Vagina (tissue), 2 donors: ENCODE data around the gene JPH3. TPM values are rescaled to one million over a fixed set of nuclear protein-coding genes. Genes with fewer than 3 reads are reported as not detected.
"Not testable (repeated sequence)": the region's sequence is repeated elsewhere in the genome, so short reads cannot be mapped to it uniquely, and the experiment has no call there.

Source experiments
- DNase-seq, 2 donors: peaks; one replicate each; pipeline ENCODE4 v3.0.0-alpha.2; 2017; ENCODE audit errors: extremely low spot score in 2 of 2
- H3K27ac ChIP-seq: fragments of 200-600 bp; sonication (generic); one replicate; pipeline ENCODE4 v1.5.1; 2019
- H3K27me3 ChIP-seq: fragments of 200-600 bp; sonication (generic); one replicate; pipeline ENCODE4 v1.5.1; 2019
- H3K36me3 ChIP-seq, 2 donors: fragments of 200-600 bp; sonication (generic); one replicate each; pipeline ENCODE4 v1.5.1; 2017 to 2019
- H3K4me1 ChIP-seq: fragments of 200-600 bp; sonication (generic); one replicate; pipeline ENCODE4 v1.5.1; 2019
- H3K4me3 ChIP-seq, 2 donors: fragments of 200-600 bp; sonication (generic); 1 replicate in 1 of 2; 2 replicates in 1 of 2; pipeline ENCODE4 v1.5.1; 2016 to 2019
- H3K9me3 ChIP-seq: fragments of 200-600 bp; sonication (generic); one replicate; pipeline ENCODE4 v1.5.1; 2019
- CTCF ChIP-seq, 3 experiments: fragments of 450-650 bp in 2 of 3; fragments of 200-600 bp in 1 of 3; sonication (generic) in 1 of 3; IDR thresholded peaks; one replicate each; pipeline ENCODE4 v1.5.1; 2017 to 2019; ENCODE audit warnings: antibody characterized with exemption in 3 of 3, mild to moderate bottlenecking in 2 of 3, moderate library complexity in 2 of 3
- POLR2A ChIP-seq, 2 donors: fragments of 450-650 bp; IDR thresholded peaks; one replicate each; pipeline ENCODE4 v1.6.1; 2017; ENCODE audit warnings: antibody characterized with exemption in 2 of 2, mild to moderate bottlenecking in 2 of 2, moderate library complexity in 2 of 2
- POLR2AphosphoS5 ChIP-seq, 2 donors: sonication (generic); formaldehyde crosslinking; IDR thresholded peaks; one replicate each; pipeline ENCODE4 v1.9.0; 2017; ENCODE audit warnings: antibody characterized with exemption in 2 of 2, mild to moderate bottlenecking in 2 of 2, low read depth in 1 of 2; ENCODE audit not compliant: insufficient read depth in 1 of 2
- intact Hi-C: fragments of 100-400 bp; cut with DNase I; formaldehyde crosslinking; loops from one replicate; pipeline ENCODE4 v1.15.1; 2023
- total RNA-seq: library from RNA; depleted of rRNA; stranded (reverse); fragments of >200 nt; gene quantifications from one replicate; pipeline ENCODE4 v1.2.3, GENCODE V29; 2016

The JPH3 gene
- total RNA-seq, 1 donor from 2014 or later = 2.0 TPM

DNA sequence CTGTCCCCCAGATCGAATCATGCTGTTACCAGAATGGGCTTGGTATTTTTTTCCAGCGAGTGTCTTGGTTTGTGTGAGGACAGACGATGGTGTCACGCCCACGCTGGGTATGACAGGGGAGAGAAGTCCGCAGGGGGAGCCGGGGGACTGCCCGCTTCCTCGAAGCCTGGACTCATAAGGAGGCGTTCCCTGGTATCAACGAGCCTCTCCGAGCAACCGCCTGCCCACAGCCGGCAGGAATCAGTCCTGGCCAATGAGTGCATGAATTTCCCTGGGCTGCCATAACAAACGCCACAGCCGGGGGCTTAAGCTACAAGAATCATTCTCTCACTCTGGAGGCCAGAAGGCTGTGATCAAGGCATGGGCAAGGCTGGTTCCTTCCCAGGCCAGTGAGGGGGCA is 26.1 kb upstream of the JPH3 start:
- H3K27me3 ChIP-seq = no peaks in the 10 kb centered on the region
- no peak for DNase-seq

DNA sequence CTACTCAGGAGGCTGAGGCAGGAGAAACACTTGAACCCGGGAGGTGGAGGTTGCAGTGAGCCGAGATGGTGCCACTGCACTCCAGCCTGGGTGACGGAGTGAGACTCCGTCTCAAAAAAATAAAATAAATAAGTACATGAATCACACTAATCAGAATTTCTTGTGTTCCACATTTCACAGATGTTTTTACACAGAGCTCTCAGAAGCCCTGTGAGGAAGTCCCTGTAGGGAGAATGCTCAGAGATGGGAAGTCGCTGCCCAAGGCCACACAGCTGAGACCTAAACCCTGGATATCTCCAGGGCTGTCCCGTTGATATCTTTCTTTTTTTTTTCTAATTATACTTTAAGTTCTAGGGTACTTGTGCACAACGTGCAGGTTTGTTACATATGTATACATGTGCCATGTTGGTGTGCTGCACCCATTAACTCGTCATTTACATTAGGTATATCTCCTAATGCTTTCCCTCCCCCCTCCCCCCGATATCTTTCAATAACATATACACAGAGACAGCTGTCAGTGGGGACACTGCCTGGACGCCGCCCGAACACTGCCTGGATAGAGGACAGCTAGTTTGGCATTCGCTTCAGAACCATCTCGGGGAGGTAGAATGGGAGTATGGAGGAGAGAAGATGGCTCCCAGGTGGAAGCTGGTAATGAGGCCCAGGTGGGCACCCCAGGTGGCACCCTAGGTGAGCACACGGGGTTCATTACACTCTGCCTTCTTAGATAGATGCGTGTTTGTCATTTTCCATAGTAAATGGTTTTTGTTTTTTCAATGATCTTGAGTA is 24.0 kb upstream of the JPH3 start:
- H3K27me3 ChIP-seq, intact Hi-C loops, H3K27ac ChIP-seq, H3K4me3 ChIP-seq, DNase-seq, H3K36me3 ChIP-seq, H3K9me3 ChIP-seq: not testable (repeated sequence)
- peaks cover 22% of the 10 kb centered on the region for H3K4me1 ChIP-seq

More for the DNA sequence above, 26.1 kb upstream of the JPH3 start:
- Histone ChIP-seq H3K4me3 (no peak overlapping the region), H3K9me3 (no peaks in the 10 kb centered on the region), H3K27ac (no peak overlapping the region), H3K4me1 (peaks cover 8% of the 10 kb centered on the region), H3K36me3 (no peaks in the 10 kb centered on the region)
- intact Hi-C loops = no loop called here
- TF ChIP-seq POLR2AphosphoS5 (IDR thresholded peaks at IDR 0.05; ENCODE audit: insufficient read depth in 1 of 2, low read depth in 1 of 2) (no peak), CTCF (IDR thresholded peaks at IDR 0.05) (no peak), POLR2A (IDR thresholded peaks at IDR 0.05) (no peak)

- H3K4me3 ChIP-seq = no peak overlapping the region
- TF ChIP-seq POLR2A (IDR thresholded peaks at IDR 0.05) (no peak), POLR2AphosphoS5 (IDR thresholded peaks at IDR 0.05; ENCODE audit: insufficient read depth in 1 of 2, low read depth in 1 of 2) (no peak), CTCF (IDR thresholded peaks at IDR 0.05) (no peak)
- peaks cover 29% of the 10 kb centered on the region for H3K4me1 ChIP-seq
- intact Hi-C loops = loop anchor here (10.0 kb wide), 1 partner anchor 185 kb away; the partner anchor contains the start of gene KLHDC4
- H3K27ac ChIP-seq = no peak overlapping the region
- no peaks in the 10 kb centered on the region for H3K36me3 ChIP-seq
- H3K9me3 ChIP-seq = no peaks in the 10 kb centered on the region
- H3K27me3 ChIP-seq = no peaks in the 10 kb centered on the region
- no peak for DNase-seq
Observed at GRCh38 chr16:87579691-87580090, 22.6 kb upstream of the JPH3 start.

- H3K27me3 ChIP-seq = no peaks in the 10 kb centered on the region
- no peaks in the 10 kb centered on the region for H3K36me3 ChIP-seq
- no peaks in the 10 kb centered on the region for H3K9me3 ChIP-seq
- peak overlapping the region; percentile 96 for H3K27ac ChIP-seq
- no peak overlapping the region for H3K4me3 ChIP-seq
- DNase-seq = no peak
- intact Hi-C loops = loop anchor here (10.0 kb wide), 1 partner anchor 184 kb away; the partner anchor contains the start of gene KLHDC4
- peaks cover 29% of the 10 kb centered on the region for H3K4me1 ChIP-seq
- TF ChIP-seq POLR2AphosphoS5 (IDR thresholded peaks at IDR 0.05; ENCODE audit: insufficient read depth in 1 of 2, low read depth in 1 of 2) (no peak), POLR2A (IDR thresholded peaks at IDR 0.05) (no peak), CTCF (IDR thresholded peaks at IDR 0.05) (no peak)
Observed at GRCh38 chr16:87580855-87581261, 21.4 kb upstream of the JPH3 start.

- TF ChIP-seq POLR2AphosphoS5 (IDR thresholded peaks at IDR 0.05; ENCODE audit: insufficient read depth in 1 of 2, low read depth in 1 of 2) (peak in 1 of 2 donors; percentile 82), POLR2A (IDR thresholded peaks at IDR 0.05) (no peak)
- Histone ChIP-seq H3K27ac (peak overlapping the region; percentile 96), H3K36me3 (no peaks in the 10 kb centered on the region), H3K4me1 (peaks cover 29% of the 10 kb centered on the region), H3K9me3 (no peaks in the 10 kb centered on the region), H3K4me3 (peak overlapping the region; percentile 12 to 25), H3K27me3 (no peaks in the 10 kb centered on the region)
- intact Hi-C loops = loop anchor here (10.0 kb wide), 1 partner anchor 183 kb away; the partner anchor contains the start of gene KLHDC4
- DNase-seq = peak in 1 of 2 donors; percentile 94
Observed at GRCh38 chr16:87581857-87582215, 20.5 kb upstream of the JPH3 start.
